SK-N-SH (cell line): ENCODE results near the gene TMEM35B. TPM values are rescaled to one million over a fixed set of nuclear protein-coding genes. Genes with fewer than 3 reads are reported as not detected.
"Not testable (repeated sequence)": the region's sequence is repeated elsewhere in the genome, so short reads cannot be mapped to it uniquely, and the experiment has no call there.

Source experiments
- CTCF ChIA-PET: fragments of 300-600, 350-600 bp; formaldehyde crosslinking; extraction: SDS; loops from one replicate; lab custom pipeline; 2021; lab: Yijun Ruan, JAX
- POLR2A ChIA-PET: fragments of 350-600 bp; sonication (Branson Sonifier 250); formaldehyde crosslinking; extraction: SDS; loops from one replicate; lab custom pipeline; 2020; ENCODE audit warnings: antibody characterized with exemption, inconsistent platforms; lab: Yijun Ruan, JAX
- DNase-seq: peaks from one replicate; pipeline ENCODE4 v3.0.0; 2012
- H2AFZ ChIP-seq: fragments of 200-600 bp; sonication (generic); 2 replicates; pipeline ENCODE4 v1.8.1; 2016; ENCODE audit warnings: antibody characterized with exemption, mild to moderate bottlenecking, low read depth
- H3F3A ChIP-seq: fragments of 200-600 bp; sonication (generic); replicated peaks from 2 replicates; pipeline ENCODE3; 2016; ENCODE audit warnings: antibody characterized with exemption, mild to moderate bottlenecking; ENCODE audit not compliant: insufficient read depth
- H3K27ac ChIP-seq, 2 experiments: fragments of 200-500 bp in 1 of 2; fragments of 200-600 bp in 1 of 2; sonication (Bioruptor generic) in 1 of 2; sonication (generic), shearing (Covaris generic) in 1 of 2; 2 replicates each; pipeline versions ENCODE4 v1.5.1 to v1.6.1; 2014 to 2016; ENCODE audit warnings: low read depth in 2 of 2, inconsistent platforms in 1 of 2, low read length in 1 of 2, mild to moderate bottlenecking in 1 of 2, mixed read lengths in 1 of 2
- H3K27me3 ChIP-seq: fragments of 200-600 bp; sonication (generic), shearing (Covaris generic); 2 replicates; pipeline ENCODE4 v1.6.1; 2016; ENCODE audit warnings: mixed run types; ENCODE audit not compliant: insufficient read depth
- H3K36me3 ChIP-seq, 2 experiments: fragments of 200-500 bp in 1 of 2; fragments of 200-600 bp in 1 of 2; sonication (Bioruptor generic) in 1 of 2; sonication (generic) in 1 of 2; replicated peaks in 1 of 2; 2 replicates each; pipeline versions ENCODE3 to v1.5.1; 2014 to 2016; ENCODE audit warnings: low read length in 1 of 2, mild to moderate bottlenecking in 1 of 2; ENCODE audit not compliant: insufficient read depth in 2 of 2, control insufficient read depth in 1 of 2
- H3K4me1 ChIP-seq, 2 experiments: fragments of 200-500 bp in 1 of 2; fragments of 200-600 bp in 1 of 2; sonication (Bioruptor generic) in 1 of 2; sonication (generic), shearing (Covaris generic) in 1 of 2; 2 replicates each; pipeline versions ENCODE4 v1.5.1 to v1.6.1; 2014 to 2016; ENCODE audit warnings: low read depth in 1 of 2, low read length in 1 of 2, mixed run types in 1 of 2; ENCODE audit not compliant: insufficient read depth in 2 of 2, control insufficient read depth in 1 of 2
- H3K4me2 ChIP-seq: fragments of 200-600 bp; sonication (generic), shearing (Covaris generic); 2 replicates; pipeline ENCODE4 v1.6.1; 2017; ENCODE audit warnings: mixed run types
- H3K4me3 ChIP-seq, 2 experiments: fragments of 200-500 bp in 1 of 2; fragments of 200-600 bp in 1 of 2; sonication (Bioruptor generic) in 1 of 2; sonication (generic), shearing (Covaris generic) in 1 of 2; 2 replicates each; pipeline versions ENCODE4 v1.5.1 to v1.8.1; 2014 to 2016; ENCODE audit warnings: low read depth in 2 of 2, inconsistent platforms in 1 of 2, low read length in 1 of 2, mild to moderate bottlenecking in 1 of 2, mixed read lengths in 1 of 2, moderate library complexity in 1 of 2
- H3K79me2 ChIP-seq: fragments of 200-600 bp; sonication (generic); 2 replicates; pipeline ENCODE4 v1.8.1; 2017; ENCODE audit warnings: mild to moderate bottlenecking; ENCODE audit not compliant: insufficient read depth
- H3K9ac ChIP-seq: fragments of 200-600 bp; sonication (generic); 2 replicates; pipeline ENCODE4 v1.6.1; 2017; ENCODE audit warnings: mixed run types
- H3K9me2 ChIP-seq: fragments of 200-600 bp; sonication (generic); 2 replicates; pipeline ENCODE4 v1.6.1; 2017; ENCODE audit warnings: mixed run types
- H3K9me3 ChIP-seq: fragments of 200-600 bp; sonication (generic); 2 replicates; pipeline ENCODE4 v1.6.1; 2017; ENCODE audit warnings: mixed run types, mild to moderate bottlenecking, moderate library complexity
- H4K20me1 ChIP-seq: fragments of 200-600 bp; sonication (generic); 2 replicates; pipeline ENCODE4 v1.6.1; 2017; ENCODE audit warnings: mild to moderate bottlenecking, mixed run types; ENCODE audit not compliant: insufficient read depth
- CHD2 ChIP-seq: fragments of 150-350 bp; IDR thresholded peaks from 2 replicates; pipeline ENCODE4 v1.6.1; 2018; ENCODE audit warnings: low read length; ENCODE audit not compliant: partially characterized antibody
- ELF1 ChIP-seq: IDR thresholded peaks from 2 replicates; pipeline ENCODE4 v1.4.0; 2012
- EZH2phosphoT487 ChIP-seq: fragments of 200-600 bp; sonication (generic); IDR thresholded peaks from 2 replicates; pipeline ENCODE4 v1.6.1; 2017; ENCODE audit warnings: low read depth, mixed run types, mild to moderate bottlenecking, antibody characterized with exemption, moderate library complexity, borderline replicate concordance
- FOSL2 ChIP-seq: IDR thresholded peaks from 2 replicates; pipeline ENCODE4 v1.4.0; 2012; ENCODE audit warnings: low read depth, mild to moderate bottlenecking, moderate library complexity, borderline replicate concordance
- FOXJ3 ChIP-seq: sonication (generic); formaldehyde crosslinking; IDR thresholded peaks from 2 replicates; pipeline ENCODE4 v1.5.1; 2020; ENCODE audit warnings: mild to moderate bottlenecking, missing genetic modification reagents
- FOXM1 ChIP-seq: IDR thresholded peaks from 2 replicates; pipeline ENCODE4 v1.4.0; 2012; ENCODE audit warnings: low read depth, mild to moderate bottlenecking
- GABPA ChIP-seq: IDR thresholded peaks from 2 replicates; pipeline ENCODE4 v1.4.0; 2012; ENCODE audit warnings: low read depth, mild to moderate bottlenecking
- GATA2 ChIP-seq: sonication (generic); formaldehyde crosslinking; IDR thresholded peaks from 2 replicates; pipeline ENCODE4 v1.5.0; 2020; ENCODE audit warnings: mild to moderate bottlenecking, missing genetic modification reagents
- JUND ChIP-seq: IDR thresholded peaks from 2 replicates; pipeline ENCODE4 v1.4.0; 2012
- MEF2A ChIP-seq: IDR thresholded peaks from 2 replicates; pipeline ENCODE4 v1.4.0; 2012; ENCODE audit warnings: low read depth, borderline replicate concordance
- MXI1 ChIP-seq: IDR thresholded peaks from 2 replicates; pipeline ENCODE4 v1.6.1; 2012; ENCODE audit warnings: mild to moderate bottlenecking, low read depth, low read length, improper control_type of control experiment
- NFIC ChIP-seq: IDR thresholded peaks from 2 replicates; pipeline ENCODE4 v1.4.0; 2012; ENCODE audit warnings: borderline replicate concordance
- NRF1 ChIP-seq: IDR thresholded peaks from 2 replicates; pipeline ENCODE4 v1.6.1; 2012; ENCODE audit warnings: low read depth, mild to moderate bottlenecking, low read length
- POLR2AphosphoS5 ChIP-seq: IDR thresholded peaks from 2 replicates; pipeline ENCODE4 v1.6.1; 2012; ENCODE audit warnings: low read depth, low read length
- RAD21 ChIP-seq: IDR thresholded peaks from 2 replicates; pipeline ENCODE4 v1.6.1; 2012; ENCODE audit warnings: mild to moderate bottlenecking, low read length
- REST ChIP-seq: IDR thresholded peaks from 2 replicates; pipeline ENCODE4 v1.6.1; 2012; ENCODE audit warnings: mild to moderate bottlenecking, low read depth, low read length, moderate library complexity
- SIN3A ChIP-seq: IDR thresholded peaks from 2 replicates; pipeline ENCODE4 v1.6.1; 2012; ENCODE audit warnings: low read depth, mild to moderate bottlenecking, low read length, moderate library complexity, borderline replicate concordance
- TAF1 ChIP-seq: IDR thresholded peaks from 2 replicates; pipeline ENCODE4 v1.6.1; 2012; ENCODE audit warnings: low read depth, mild to moderate bottlenecking, low read length, moderate library complexity, borderline replicate concordance
- TEAD4 ChIP-seq: IDR thresholded peaks from 2 replicates; pipeline ENCODE4 v1.4.0; 2012; ENCODE audit warnings: mild to moderate bottlenecking, borderline replicate concordance; ENCODE audit not compliant: insufficient read depth
- YY1 ChIP-seq: IDR thresholded peaks from 2 replicates; pipeline ENCODE4 v1.4.0; 2012; ENCODE audit warnings: low read depth, mild to moderate bottlenecking
- WGBS: methylation state at CpG from one replicate; pipeline ENCODE4 v1.1.6; 2017; ENCODE audit warnings: low lambda C conversion rate; 5-methylcytosine and 5-hydroxymethylcytosine counted together
- polyA plus RNA-seq, 3 experiments: library from polyadenylated mRNA; depleted of rRNA; stranded (reverse); fragments of >200 nt; gene quantifications; 2 replicates each; pipeline ENCODE4 v1.2.3, GENCODE V29; 2012
- TF ChIP-seq, protein P1 (sequence below): fragments of 150-350 bp; IDR thresholded peaks from 2 replicates; pipeline ENCODE4 v1.6.1; 2017; ENCODE audit warnings: antibody characterized with exemption, low read length, low read depth, borderline replicate concordance
- TF ChIP-seq, protein P2 (sequence below): IDR thresholded peaks from 2 replicates; pipeline ENCODE4 v1.4.0; 2012; ENCODE audit warnings: low read depth, borderline replicate concordance
- TF ChIP-seq, protein P3 (sequence below): IDR thresholded peaks from 2 replicates; pipeline ENCODE4 v1.4.0; 2012; ENCODE audit warnings: low read depth

The TMEM35B gene
- polyA plus RNA-seq, 1 of the 3 experiments (the other 2 are of a cell fraction), result 47.4 TPM

- no peak for TF ChIP-seq REST
- TF ChIP-seq EZH2phosphoT487, result no peak
- TF ChIP-seq CHD2, result no peak
- no peak for TF ChIP-seq FOXJ3 (CRISPR knock-in tag)
- TF ChIP-seq JUND, result no peak
- no peak for TF ChIP-seq POLR2AphosphoS5
- no peak for TF ChIP-seq FOSL2
- TF ChIP-seq YY1, result no peak
These were observed 19.6 kb downstream of the TMEM35B start (continued) for GRCh38 chr1:34965597-34965996.

DNA sequence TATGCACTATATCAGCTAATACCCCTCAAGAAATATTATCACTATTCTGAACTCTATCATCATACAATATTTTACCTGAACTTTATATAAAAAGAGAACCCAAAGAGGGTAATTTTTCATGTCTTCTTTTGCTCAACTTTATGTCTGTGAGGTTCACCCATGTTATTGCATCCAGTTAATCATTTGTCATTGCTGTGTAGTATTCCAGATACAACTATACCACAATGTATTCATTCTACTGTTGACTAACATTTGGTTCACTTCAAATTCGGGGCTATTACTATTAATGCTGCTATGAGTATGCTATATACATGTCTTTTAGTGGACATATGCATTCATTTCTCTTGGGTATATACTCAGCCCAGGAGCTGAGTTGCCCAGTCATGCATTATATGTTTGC is 34.7 kb downstream of the TMEM35B start:
- no peak overlapping the region for H3K4me2 ChIP-seq
- no peaks in the 10 kb centered on the region for H3K79me2 ChIP-seq
- no peaks in the 10 kb centered on the region for H3F3A ChIP-seq
- no peak overlapping the region for H3K9ac ChIP-seq
- no peaks in the 10 kb centered on the region for H4K20me1 ChIP-seq
- ChIA-PET POLR2A (no interaction called here), CTCF (interaction anchor here (0.6 kb wide), 1 partner anchor 223 kb away, joined by 4 read pairs; no protein-coding TSS in a partner anchor)
- no peak for DNase-seq
- no peak overlapping the region for H3K27ac ChIP-seq
- H3K27me3 ChIP-seq, result no peaks in the 10 kb centered on the region; the same call in 1 of the 2 replicates
- TF ChIP-seq ELF1 (no peak), RAD21 (no peak), TAF1 (no peak), NRF1 (no peak), GABPA (no peak), MEF2A (no peak), FOXJ3 (CRISPR knock-in tag) (no peak), TEAD4 (no peak), SIN3A (no peak), YY1 (no peak), GATA2 (CRISPR knock-in tag) (no peak), CHD2 (no peak), MXI1 (no peak), JUND (no peak), FOXM1 (no peak), NFIC (no peak)
- TF ChIP-seq, protein P1, sequence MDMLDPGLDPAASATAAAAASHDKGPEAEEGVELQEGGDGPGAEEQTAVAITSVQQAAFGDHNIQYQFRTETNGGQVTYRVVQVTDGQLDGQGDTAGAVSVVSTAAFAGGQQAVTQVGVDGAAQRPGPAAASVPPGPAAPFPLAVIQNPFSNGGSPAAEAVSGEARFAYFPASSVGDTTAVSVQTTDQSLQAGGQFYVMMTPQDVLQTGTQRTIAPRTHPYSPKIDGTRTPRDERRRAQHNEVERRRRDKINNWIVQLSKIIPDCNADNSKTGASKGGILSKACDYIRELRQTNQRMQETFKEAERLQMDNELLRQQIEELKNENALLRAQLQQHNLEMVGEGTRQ, result no peak
- TF ChIP-seq, protein P2, sequence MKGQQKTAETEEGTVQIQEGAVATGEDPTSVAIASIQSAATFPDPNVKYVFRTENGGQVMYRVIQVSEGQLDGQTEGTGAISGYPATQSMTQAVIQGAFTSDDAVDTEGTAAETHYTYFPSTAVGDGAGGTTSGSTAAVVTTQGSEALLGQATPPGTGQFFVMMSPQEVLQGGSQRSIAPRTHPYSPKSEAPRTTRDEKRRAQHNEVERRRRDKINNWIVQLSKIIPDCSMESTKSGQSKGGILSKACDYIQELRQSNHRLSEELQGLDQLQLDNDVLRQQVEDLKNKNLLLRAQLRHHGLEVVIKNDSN, result no peak
- TF ChIP-seq, protein P3, sequence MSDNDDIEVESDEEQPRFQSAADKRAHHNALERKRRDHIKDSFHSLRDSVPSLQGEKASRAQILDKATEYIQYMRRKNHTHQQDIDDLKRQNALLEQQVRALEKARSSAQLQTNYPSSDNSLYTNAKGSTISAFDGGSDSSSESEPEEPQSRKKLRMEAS, result no peak
- TF ChIP-seq, all 33 proteins: peak for 0
- no peaks in the 10 kb centered on the region for H3K9me3 ChIP-seq
- no peak overlapping the region for H2AFZ ChIP-seq
- no peak overlapping the region for H3K4me3 ChIP-seq
- WGBS, result 0% methylated on average over 1 of the region's 1 CpG
- no peaks in the 10 kb centered on the region for H3K4me1 ChIP-seq
- no peaks in the 10 kb centered on the region for H3K36me3 ChIP-seq
- no peaks in the 10 kb centered on the region for H3K9me2 ChIP-seq

DNA sequence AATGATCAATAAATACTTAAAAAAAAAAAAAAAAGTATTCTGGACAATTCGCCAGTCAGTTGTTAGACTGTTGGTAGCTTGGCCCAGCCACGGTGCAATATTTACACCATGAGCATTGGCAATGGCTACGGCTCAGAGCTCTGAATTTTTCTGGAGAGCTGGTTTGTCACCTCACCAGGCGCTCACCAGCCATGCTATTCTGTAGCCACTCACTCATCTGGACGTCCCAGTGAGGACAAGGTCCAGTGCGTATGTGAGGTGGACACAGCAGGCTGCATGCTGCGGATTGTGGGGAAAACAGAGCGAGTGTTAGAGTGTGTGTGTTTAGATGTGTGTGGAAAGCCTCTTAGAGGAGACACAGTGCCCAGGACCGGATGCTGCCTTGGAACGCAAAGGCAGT is 36.4 kb downstream of the TMEM35B start:
- H3K27ac ChIP-seq, H3K4me2 ChIP-seq, H3K27me3 ChIP-seq, H2AFZ ChIP-seq, H3K9me2 ChIP-seq, POLR2A ChIA-PET, H3K9ac ChIP-seq, H3F3A ChIP-seq, H4K20me1 ChIP-seq, H3K4me3 ChIP-seq, DNase-seq, H3K36me3 ChIP-seq, H3K79me2 ChIP-seq, CTCF ChIA-PET, H3K4me1 ChIP-seq, H3K9me3 ChIP-seq: not testable (repeated sequence)
- WGBS, result 55% methylated on average over 10 of the region's 10 CpGs
